Testis (tissue), 2 donors: ENCODE measurements around the gene ZSWIM6.

Source experiments
- CTCF ChIP-seq, 3 experiments: fragments of 450-650 bp in 2 of 3; fragments of 200-600 bp in 1 of 3; sonication (generic) in 1 of 3; IDR thresholded peaks; one replicate each; pipeline ENCODE4 v1.5.1; 2016 to 2019; ENCODE audit warnings: antibody characterized with exemption in 3 of 3, mild to moderate bottlenecking in 2 of 3, moderate library complexity in 1 of 3
- POLR2A ChIP-seq: fragments of 450-650 bp; IDR thresholded peaks from one replicate; pipeline ENCODE4 v1.6.1; 2017; ENCODE audit warnings: antibody characterized with exemption, mild to moderate bottlenecking, moderate library complexity

- TF ChIP-seq CTCF (IDR thresholded peaks at IDR 0.05) (no peak), POLR2A (no peak)
These were observed 22.1 kb downstream of the ZSWIM6 start for GRCh38 chr5:61354199-61354598.
